Osteoblast (primary cell): Measurements from ENCODE around the gene RELN. TPM values are rescaled to one million over a fixed set of nuclear protein-coding genes. Genes with fewer than 3 reads are reported as not detected.

Experiments
- DNase-seq: peaks from one replicate; pipeline ENCODE4 v3.0.0; 2011; ENCODE audit warnings: low spot score, mixed read lengths; ENCODE audit not compliant: insufficient read length; ENCODE audit errors: missing footprints
- H2AFZ ChIP-seq: 2 replicates; pipeline ENCODE4 v1.6.0; 2011; ENCODE audit warnings: mild to moderate bottlenecking, low read length
- H3K27ac ChIP-seq: 2 replicates; pipeline ENCODE4 v1.5.1; 2011; ENCODE audit warnings: mild to moderate bottlenecking, low read depth, low read length, moderate library complexity
- H3K27me3 ChIP-seq: 2 replicates; pipeline ENCODE4 v1.6.0; 2012; ENCODE audit warnings: mild to moderate bottlenecking, control low read depth, inconsistent platforms, low read length, moderate library complexity; ENCODE audit not compliant: insufficient read depth
- H3K36me3 ChIP-seq: 2 replicates; pipeline ENCODE4 v1.5.1; 2011; ENCODE audit warnings: mild to moderate bottlenecking, low read length, control low read depth, moderate library complexity; ENCODE audit not compliant: insufficient read depth
- H3K4me1 ChIP-seq: 2 replicates; pipeline ENCODE4 v1.5.1; 2011; ENCODE audit warnings: mild to moderate bottlenecking, low read length, control low read depth, moderate library complexity; ENCODE audit not compliant: insufficient read depth
- H3K4me2 ChIP-seq: 2 replicates; pipeline ENCODE4 v1.6.0; 2011; ENCODE audit warnings: mild to moderate bottlenecking, low read length; ENCODE audit not compliant: insufficient read depth
- H3K4me3 ChIP-seq: fragments of 200-600 bp; sonication (generic); 3 replicates; pipeline ENCODE4 v1.5.1; 2012; ENCODE audit warnings: mild to moderate bottlenecking, low read length, inconsistent platforms; ENCODE audit not compliant: insufficient read depth
- H3K79me2 ChIP-seq: 2 replicates; pipeline ENCODE4 v1.6.0; 2012; ENCODE audit warnings: mild to moderate bottlenecking, low read length, control low read depth, inconsistent platforms; ENCODE audit not compliant: insufficient read depth
- H3K9me3 ChIP-seq: 2 replicates; pipeline ENCODE4 v1.5.1; 2011; ENCODE audit warnings: low read depth, low read length, control low read depth
- H4K20me1 ChIP-seq: 2 replicates; pipeline ENCODE4 v1.6.0; 2012; ENCODE audit warnings: mild to moderate bottlenecking, low read length, control low read depth; ENCODE audit not compliant: insufficient read depth
- total RNA-seq: library from RNA; depleted of rRNA; stranded (reverse); fragments of >200 nt; gene quantifications from 2 replicates; pipeline ENCODE4 v1.2.3, GENCODE V29; 2012
- TF ChIP-seq, protein P1 (sequence below): IDR thresholded peaks from 2 replicates; pipeline ENCODE4 v1.5.1; 2011; ENCODE audit warnings: mild to moderate bottlenecking, low read depth, low read length, moderate library complexity; ENCODE audit errors: extremely low read depth

The RELN gene
- total RNA-seq, 1 donor = 0.36 TPM

DNA sequence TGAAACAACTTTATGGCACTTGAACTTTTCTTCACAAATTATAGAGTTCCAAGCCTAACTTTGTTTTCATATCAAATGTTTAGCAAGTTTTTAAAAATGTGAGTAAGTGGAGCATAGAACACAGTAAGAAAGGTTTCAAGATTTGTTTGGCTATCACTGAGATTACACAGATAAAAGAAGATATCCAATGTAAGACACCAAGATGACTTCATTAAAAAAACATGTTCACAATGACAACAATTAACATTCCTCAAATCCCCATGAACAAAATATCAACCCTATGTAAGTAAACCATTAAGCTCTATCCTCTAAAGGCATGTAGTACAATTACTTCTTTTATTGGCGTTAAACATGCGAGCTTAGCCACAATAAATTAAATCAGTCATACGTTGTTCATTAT lies 129.7 kb downstream of the RELN start:
- no peak for DNase-seq
- H3K36me3 ChIP-seq = no peaks in the 10 kb centered on the region
- H4K20me1 ChIP-seq = no peaks in the 10 kb centered on the region

DNA sequence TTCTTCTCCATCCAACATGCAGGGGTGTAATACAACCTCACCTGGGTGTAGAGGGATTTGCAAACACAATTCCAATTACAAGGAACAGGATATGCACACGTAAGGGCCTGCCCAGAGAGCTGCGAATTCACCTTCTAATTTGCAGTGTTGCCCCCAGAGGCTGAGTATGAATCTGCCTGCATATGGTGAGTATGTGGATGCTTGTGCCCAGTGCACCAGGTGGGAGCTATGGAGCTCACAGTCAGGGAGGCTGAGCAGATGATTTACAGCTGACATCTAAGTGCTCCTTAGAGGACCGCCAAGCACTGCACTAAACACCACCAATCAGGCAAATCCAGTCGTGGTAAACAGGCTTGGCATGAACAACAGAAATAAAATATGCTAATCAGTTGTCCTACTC lies 132.0 kb downstream of the RELN start:
- Histone ChIP-seq H3K4me3 (no peak overlapping the region), H4K20me1 (no peaks in the 10 kb centered on the region), H3K9me3 (no peaks in the 10 kb centered on the region), H3K79me2 (no peaks in the 10 kb centered on the region), H3K36me3 (no peaks in the 10 kb centered on the region), H3K27me3 (no peaks in the 10 kb centered on the region), H3K4me2 (no peak overlapping the region), H3K4me1 (no peaks in the 10 kb centered on the region), H2AFZ (no peak overlapping the region), H3K27ac (no peak overlapping the region)
- no peak for DNase-seq
- TF ChIP-seq, protein P1, sequence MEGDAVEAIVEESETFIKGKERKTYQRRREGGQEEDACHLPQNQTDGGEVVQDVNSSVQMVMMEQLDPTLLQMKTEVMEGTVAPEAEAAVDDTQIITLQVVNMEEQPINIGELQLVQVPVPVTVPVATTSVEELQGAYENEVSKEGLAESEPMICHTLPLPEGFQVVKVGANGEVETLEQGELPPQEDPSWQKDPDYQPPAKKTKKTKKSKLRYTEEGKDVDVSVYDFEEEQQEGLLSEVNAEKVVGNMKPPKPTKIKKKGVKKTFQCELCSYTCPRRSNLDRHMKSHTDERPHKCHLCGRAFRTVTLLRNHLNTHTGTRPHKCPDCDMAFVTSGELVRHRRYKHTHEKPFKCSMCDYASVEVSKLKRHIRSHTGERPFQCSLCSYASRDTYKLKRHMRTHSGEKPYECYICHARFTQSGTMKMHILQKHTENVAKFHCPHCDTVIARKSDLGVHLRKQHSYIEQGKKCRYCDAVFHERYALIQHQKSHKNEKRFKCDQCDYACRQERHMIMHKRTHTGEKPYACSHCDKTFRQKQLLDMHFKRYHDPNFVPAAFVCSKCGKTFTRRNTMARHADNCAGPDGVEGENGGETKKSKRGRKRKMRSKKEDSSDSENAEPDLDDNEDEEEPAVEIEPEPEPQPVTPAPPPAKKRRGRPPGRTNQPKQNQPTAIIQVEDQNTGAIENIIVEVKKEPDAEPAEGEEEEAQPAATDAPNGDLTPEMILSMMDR = no peak

More for the DNA sequence above, 129.7 kb downstream of the RELN start:
- no peaks in the 10 kb centered on the region for H3K79me2 ChIP-seq
- no peak overlapping the region for H3K4me3 ChIP-seq
- TF ChIP-seq, protein P1 = no peak
- no peak overlapping the region for H3K4me2 ChIP-seq
- H3K27ac ChIP-seq = no peak overlapping the region
- no peak overlapping the region for H2AFZ ChIP-seq
- H3K27me3 ChIP-seq = no peaks in the 10 kb centered on the region
- no peaks in the 10 kb centered on the region for H3K9me3 ChIP-seq
- no peaks in the 10 kb centered on the region for H3K4me1 ChIP-seq

DNA sequence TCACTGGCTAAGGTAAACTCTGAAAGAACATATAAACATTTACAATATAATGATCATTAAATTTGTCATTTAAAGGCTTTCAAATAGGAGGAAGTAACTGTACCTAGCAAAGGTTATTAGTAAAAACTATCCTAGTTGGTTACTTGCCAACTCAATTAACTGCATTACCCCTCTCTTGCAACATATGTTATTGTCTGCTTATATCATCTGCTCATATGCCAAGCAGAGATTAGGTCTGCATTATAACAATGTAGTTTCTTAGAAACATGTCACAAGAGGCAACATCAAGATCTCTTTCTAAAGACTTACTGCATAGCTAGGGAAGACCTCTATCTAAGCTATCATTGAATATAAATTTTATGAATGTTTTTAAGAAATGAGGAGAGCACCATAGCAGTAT lies 132.5 kb downstream of the RELN start:
- Histone ChIP-seq H3K79me2 (no peaks in the 10 kb centered on the region), H3K4me3 (no peak overlapping the region), H3K27ac (no peak overlapping the region), H3K4me2 (no peak overlapping the region), H3K27me3 (no peaks in the 10 kb centered on the region), H4K20me1 (no peaks in the 10 kb centered on the region), H3K36me3 (no peaks in the 10 kb centered on the region), H3K9me3 (no peaks in the 10 kb centered on the region), H3K4me1 (no peaks in the 10 kb centered on the region), H2AFZ (no peak overlapping the region)
- TF ChIP-seq, protein P1 = no peak
- no peak for DNase-seq

DNA sequence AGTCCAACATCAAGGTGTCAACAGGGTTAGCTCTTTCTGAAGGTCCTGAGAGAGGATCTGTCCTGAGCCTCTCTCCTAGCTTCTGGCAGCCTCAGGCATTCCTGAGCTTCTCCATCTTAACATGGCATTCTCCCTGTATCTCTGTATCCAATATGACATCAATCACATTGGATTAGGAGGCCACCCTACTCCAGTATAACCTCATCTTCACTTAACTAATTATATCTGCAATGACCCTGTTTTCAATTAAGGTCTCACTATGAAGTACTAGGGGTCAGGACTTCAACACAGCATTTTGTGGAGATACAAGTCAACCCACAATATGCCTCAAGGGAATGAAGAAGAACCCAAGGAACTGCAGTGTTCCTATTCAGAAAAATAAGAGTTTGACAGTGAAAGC lies 133.8 kb downstream of the RELN start:
- Histone ChIP-seq H3K9me3 (no peaks in the 10 kb centered on the region), H3K27me3 (no peaks in the 10 kb centered on the region), H3K4me3 (no peak overlapping the region), H3K27ac (no peak overlapping the region), H3K79me2 (no peaks in the 10 kb centered on the region), H3K4me2 (no peak overlapping the region), H3K36me3 (no peaks in the 10 kb centered on the region), H4K20me1 (no peaks in the 10 kb centered on the region), H2AFZ (no peak overlapping the region), H3K4me1 (no peaks in the 10 kb centered on the region)
- TF ChIP-seq, protein P1 = no peak
- DNase-seq = no peak
